NCI-H187 (cell line): Measurements from ENCODE around the gene FAM161B.
A peak's percentile ranks its signal among the peaks of the same experiment; 100 is the strongest.
"Not testable (repeated sequence)": the region's sequence is repeated elsewhere in the genome, so short reads cannot be mapped to it uniquely, and the experiment has no call there.

Experiments
- DNase-seq, 2 experiments: peaks; one replicate each; lab custom pipeline; 2025; lab: John Stamatoyannopoulos, UW

The FAM161B gene, protein sequence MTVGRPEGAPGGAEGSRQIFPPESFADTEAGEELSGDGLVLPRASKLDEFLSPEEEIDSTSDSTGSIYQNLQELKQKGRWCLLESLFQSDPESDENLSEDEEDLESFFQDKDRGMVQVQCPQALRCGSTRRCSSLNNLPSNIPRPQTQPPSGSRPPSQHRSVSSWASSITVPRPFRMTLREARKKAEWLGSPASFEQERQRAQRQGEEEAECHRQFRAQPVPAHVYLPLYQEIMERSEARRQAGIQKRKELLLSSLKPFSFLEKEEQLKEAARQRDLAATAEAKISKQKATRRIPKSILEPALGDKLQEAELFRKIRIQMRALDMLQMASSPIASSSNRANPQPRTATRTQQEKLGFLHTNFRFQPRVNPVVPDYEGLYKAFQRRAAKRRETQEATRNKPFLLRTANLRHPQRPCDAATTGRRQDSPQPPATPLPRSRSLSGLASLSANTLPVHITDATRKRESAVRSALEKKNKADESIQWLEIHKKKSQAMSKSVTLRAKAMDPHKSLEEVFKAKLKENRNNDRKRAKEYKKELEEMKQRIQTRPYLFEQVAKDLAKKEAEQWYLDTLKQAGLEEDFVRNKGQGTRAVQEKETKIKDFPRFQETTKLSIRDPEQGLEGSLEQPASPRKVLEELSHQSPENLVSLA

GRCh38 chr14:73949752-73950734, at the start of gene FAM161B, which contains the start of gene COQ6:
FAM161B (minus strand) TSS chr14:73950094; CDS start chr14:73950026, 68 bp downstream.
COQ6 (plus strand) TSS chr14:73950302; CDS start chr14:73950333, 31 bp downstream.
- DNase-seq = peak; percentile 94 to 95

DNA sequence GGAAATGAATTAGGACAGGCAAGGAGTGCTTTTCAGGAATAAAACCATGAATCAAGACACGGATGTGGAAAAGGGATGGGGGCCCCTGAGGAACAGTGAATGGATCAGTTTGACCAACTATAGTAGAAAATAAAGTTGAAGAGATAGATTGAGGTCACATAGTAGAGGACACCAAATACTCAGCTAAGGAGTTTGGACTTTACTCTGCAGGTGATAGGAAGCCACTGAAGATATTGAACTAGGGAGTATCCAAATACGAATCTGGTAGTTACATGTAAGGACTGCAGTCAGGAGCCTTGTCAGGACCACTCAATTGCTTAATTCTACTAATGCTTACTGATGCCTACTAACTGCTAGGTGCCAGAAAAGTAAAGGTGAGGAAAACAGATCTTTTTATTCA, 48.8 kb upstream of the FAM161B start:
- no peak for DNase-seq

DNA sequence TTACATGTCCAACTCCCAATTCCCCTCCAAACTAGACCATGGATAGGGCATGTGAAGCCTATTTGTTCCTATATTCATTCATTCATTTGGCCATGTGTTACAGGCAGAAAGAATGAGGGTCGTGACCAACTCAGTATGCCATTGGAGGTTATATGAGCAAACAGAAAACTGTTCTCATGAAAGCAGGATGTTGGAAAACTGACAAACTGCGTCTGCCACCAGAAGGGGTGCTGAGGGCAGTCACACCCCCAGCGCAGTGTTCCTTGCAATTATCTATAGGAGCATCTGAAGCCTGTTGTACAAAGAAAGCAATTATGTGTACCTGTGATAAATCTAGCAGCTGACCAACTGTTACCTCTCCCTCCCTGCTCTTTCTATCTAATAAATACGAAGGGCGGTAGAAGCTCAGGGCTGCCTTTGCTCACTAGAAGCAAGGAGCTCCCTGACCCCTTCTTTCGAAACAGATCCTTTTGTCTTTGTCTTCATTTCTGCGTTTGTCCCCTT, 48.1 kb upstream of the FAM161B start:
- DNase-seq = no peak

- no peak for DNase-seq
Observed at GRCh38 chr14:73997108-73997943, 47.4 kb upstream of the FAM161B start.

GRCh38 chr14:73996731-73997107, 46.8 kb upstream of the FAM161B start:
- no peak for DNase-seq

GRCh38 chr14:73995977-73996378, 46.1 kb upstream of the FAM161B start:
- DNase-seq = no peak

- not testable (repeated sequence) for DNase-seq
Observed at GRCh38 chr14:73994926-73995325, 45.0 kb upstream of the FAM161B start.

GRCh38 chr14:73991092-73991491, 41.2 kb upstream of the FAM161B start:
- no peak for DNase-seq

DNA sequence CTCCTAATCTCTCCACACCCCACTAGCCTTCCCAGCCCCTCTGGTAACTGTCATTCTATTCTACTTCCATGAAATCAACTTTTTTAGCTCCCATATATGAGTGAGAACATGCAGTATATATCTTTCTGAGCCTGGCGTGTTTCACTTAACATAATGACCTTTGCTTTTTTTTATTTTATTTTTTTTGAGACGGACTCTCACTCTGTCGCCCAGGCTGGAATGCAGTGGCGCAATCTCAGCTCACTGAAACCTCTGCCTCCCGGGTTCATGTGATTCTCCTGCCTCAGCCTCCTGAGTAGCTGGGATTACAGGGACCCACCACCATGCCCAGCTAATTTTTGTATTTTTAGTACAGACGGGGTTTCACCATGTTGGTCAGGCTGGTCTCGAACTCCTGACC, 38.8 kb upstream of the FAM161B start:
- DNase-seq = not testable (repeated sequence)

GRCh38 chr14:73988065-73988464, 38.2 kb upstream of the FAM161B start:
- DNase-seq = no peak

- no peak for DNase-seq
Observed at GRCh38 chr14:73977896-73978295, 28.0 kb upstream of the FAM161B start.

DNA sequence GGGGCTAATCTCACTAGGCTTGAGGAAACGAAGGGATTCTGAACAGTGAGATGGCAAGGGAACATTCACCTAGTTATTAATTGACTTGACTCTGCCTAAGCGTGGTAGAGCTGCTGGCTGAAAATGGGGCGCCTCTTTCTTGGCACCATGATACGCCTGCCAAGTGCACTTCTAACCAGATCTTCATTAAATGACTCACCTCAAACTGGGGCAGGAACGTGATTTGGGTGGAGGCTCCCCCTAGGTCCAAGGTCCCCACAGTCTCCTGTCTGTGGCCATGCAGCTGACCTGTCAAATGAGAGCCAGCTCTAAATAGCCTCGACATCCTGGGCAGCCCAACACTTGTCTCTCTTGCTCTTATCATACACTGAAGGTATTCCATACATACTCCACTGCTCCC, 26.2 kb upstream of the FAM161B start:
- DNase-seq = no peak

DNA sequence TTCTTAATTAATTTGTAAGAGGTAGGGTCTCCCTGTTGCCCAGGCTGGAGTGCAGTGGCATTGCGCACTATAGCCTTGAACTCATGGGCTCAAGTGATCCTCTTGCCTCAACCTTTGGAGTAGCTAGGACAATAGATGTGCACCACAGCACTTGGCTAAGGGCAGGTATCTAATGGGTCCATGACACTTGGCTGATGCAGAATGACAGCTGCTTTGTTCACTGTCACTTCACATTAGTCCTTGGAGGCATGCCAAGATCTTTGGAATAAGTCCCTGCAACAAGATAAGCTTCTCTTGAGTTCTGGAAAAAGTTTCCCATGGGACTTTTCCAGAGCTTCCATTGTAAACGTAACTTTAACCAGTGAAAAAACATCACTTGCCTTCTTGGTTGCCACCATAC, 23.6 kb upstream of the FAM161B start:
- DNase-seq = peak; percentile 6 to 7

DNA sequence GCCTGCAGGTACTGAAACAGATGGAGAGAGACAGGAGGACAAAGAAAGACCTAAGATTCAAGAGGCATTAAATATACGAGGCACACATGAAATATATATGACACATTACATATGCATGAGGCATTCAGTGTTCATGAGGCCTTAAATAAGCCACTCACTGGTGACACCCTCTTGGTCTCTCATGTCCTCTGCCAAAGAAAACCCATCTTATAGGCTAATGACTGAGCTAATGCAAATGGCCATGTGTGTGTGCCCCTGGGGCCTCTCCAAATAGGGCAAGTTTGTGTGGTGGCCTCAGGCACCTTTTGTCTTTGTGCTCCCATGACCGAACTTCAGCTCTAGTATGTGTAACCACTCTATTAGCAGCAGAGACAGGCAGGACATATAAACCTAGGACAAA, 19.0 kb upstream of the FAM161B start:
- DNase-seq = no peak

DNA sequence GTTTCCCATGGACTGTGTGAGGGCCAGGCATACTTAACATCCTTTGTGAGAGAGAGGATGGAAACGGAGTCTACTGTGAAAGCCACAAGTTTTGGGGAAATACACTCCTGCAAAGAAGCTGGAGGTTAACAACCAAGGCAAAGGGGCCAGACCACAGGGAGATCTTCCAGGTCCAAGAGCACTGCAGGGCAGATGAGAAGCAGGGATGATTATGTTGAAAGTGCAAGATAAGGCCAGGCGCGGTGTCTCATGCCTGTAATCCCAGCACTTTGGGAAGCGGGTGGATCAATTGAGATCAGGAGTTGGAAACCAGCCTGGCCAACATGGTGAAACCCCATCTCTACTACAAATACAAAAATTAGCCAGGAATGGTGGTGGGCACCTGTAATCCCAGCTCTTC, 15.3 kb upstream of the FAM161B start:
- no peak for DNase-seq

DNA sequence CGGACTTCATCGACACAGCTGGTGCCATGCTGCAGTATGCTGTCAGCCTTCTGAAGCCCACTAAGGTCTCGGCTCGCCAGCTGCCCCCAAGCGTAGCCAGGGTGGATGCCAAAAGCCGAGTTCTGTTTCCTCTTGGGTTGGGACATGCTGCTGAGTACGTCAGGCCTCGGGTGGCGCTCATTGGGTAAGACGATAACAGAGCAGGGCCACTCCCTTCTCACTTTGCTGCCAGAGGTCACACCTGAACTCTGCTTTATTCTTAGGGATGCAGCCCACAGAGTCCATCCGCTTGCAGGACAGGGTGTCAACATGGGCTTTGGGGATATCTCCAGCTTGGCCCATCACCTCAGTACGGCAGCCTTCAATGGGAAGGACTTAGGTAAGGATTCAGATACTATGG, 11.3 kb upstream of the FAM161B start:
- DNase-seq = no peak

GRCh38 chr14:73958591-73958990, 8.7 kb upstream of the FAM161B start:
- no peak for DNase-seq

DNA sequence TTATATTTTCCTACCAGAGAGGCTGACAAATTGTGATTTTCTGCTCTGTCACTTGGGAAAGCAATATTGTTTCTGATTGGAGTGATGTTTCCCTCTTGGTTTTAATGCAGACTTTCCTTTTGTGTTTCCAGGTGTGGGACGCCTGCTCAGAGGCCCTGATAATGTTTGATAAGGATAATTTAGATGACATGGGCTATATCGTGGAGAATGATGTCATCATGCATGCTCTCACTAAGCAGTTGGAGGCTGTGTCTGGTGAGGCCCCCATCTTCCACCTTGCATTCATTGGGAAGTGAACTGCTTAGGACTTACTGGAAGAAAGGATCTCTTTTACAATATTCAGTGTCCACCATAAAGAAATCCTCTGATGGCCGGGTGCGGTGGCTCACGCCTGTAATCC, 5.8 kb upstream of the FAM161B start:
- DNase-seq = no peak

DNA sequence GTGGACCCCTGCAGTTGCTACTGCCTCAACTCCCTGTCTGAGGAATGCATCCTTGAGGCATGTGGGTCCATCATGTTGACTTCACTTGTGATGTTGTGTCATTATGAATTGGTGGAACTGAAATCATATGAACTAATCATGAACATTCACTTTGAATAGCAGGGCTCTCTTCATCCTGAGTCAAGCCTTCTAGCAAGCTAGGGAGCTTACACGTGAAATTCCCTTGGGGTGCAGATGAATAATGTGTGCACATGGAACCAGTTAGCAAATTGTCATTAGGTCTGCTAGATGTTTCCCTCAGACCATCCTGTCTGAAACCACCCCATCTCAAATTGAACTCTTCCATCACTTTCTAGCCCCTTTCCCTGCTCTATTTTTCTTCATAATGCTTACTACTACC, 3.8 kb upstream of the FAM161B start:
- DNase-seq = no peak

DNA sequence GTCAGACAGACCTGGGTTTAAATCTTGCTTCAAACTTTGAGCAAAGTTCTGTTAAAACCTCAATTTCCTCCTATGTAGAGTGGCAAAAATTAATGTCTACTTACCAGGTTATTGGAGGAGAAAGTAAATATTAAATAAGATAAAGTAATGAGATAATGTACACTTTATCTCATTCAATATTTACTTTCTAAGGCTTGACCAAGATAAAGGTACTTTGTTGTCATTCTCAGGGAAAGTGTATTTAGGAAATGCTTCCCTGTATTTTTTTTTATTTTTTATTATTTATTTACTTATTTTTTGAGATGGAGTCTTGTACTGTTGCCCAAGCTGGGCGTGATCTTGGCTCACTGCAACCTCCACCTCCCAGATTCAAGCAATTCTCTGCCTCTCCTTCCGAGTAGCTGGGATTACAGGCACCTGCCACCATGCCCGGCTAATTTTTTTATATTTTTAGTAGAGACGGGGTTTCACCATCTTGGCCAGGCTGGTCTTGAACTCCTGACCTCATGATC, 4.7 kb downstream of the FAM161B start:
- no peak for DNase-seq
